Measurements from ENCODE around the gene SIGLECL1.

Gene SIGLECL1

DNA sequence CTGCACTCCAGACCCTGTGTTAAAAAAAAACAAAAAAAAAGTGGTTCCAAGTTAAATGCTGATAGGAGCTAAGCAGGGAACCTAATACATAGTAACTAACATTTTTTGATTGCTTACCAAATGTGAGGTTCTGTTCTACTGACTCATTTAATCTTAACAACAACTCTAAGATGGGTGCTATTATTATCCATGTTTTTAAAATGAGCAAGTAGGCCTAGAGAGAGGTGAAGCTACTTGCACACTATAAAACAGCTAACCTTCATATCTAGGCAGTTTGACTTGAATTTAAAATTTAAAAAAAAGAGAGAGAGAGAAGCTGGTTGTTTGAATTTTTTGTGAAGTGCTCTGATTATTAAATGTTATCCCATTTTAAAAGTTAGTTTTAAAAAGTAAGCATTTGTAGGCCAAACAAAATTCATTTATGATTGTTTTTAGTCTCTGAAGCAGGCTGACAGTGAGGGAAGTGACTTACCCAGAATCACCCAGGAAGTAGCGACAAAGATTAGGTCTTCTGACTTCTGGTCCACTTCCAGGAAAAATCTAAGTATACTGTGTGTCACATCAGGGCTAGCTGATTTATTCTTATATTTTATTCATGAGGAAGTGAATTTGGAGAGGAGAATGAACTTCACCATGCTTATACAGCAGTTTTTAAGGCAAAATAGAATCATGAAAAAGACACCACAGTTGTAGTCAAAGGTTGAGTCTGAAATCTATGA is 2.4 kb downstream of the SIGLECL1 start:
- no peak for DNase-seq

DNA sequence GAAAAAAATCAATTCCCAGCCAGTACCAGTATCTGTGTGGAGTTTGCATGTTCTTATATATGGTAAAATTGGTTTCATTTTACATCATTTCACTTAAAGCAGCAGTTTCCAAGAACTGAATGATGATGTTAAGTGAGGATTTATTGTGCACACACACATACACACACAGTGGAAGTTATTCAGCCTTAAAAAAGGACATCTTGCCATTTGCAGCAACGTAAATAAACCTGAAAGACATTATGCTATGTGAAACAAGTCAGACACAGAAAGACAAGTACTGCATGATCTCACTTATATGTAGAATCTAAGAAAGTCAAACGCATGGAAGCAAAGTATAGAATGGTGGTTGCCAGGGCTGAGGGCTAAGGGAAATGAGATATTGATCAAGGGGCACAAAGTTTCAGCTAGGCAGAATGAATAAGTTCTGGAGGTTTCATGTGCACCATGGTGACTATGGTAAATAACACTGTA is 5.3 kb downstream of the SIGLECL1 start:
- DNase-seq = no peak

DNA sequence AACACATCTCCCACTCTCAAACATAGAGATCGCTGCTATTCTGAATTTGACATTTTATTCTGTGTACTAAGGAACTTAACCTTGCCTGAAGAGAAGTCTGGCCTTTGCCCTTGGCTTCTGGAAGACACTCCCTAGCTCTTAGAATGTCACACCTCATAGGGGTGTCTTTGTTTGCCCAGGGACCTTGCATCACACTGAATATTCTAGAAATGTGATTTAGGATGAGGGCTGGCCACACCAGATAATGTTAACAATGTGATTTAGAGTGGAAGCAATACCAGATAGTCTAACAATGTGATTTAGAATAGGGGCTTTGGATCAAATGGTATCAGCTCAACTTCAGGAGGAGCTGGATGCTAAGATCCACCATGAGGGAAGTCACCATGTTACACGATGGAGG is 6.6 kb downstream of the SIGLECL1 start:
- DNase-seq = no peak

DNA sequence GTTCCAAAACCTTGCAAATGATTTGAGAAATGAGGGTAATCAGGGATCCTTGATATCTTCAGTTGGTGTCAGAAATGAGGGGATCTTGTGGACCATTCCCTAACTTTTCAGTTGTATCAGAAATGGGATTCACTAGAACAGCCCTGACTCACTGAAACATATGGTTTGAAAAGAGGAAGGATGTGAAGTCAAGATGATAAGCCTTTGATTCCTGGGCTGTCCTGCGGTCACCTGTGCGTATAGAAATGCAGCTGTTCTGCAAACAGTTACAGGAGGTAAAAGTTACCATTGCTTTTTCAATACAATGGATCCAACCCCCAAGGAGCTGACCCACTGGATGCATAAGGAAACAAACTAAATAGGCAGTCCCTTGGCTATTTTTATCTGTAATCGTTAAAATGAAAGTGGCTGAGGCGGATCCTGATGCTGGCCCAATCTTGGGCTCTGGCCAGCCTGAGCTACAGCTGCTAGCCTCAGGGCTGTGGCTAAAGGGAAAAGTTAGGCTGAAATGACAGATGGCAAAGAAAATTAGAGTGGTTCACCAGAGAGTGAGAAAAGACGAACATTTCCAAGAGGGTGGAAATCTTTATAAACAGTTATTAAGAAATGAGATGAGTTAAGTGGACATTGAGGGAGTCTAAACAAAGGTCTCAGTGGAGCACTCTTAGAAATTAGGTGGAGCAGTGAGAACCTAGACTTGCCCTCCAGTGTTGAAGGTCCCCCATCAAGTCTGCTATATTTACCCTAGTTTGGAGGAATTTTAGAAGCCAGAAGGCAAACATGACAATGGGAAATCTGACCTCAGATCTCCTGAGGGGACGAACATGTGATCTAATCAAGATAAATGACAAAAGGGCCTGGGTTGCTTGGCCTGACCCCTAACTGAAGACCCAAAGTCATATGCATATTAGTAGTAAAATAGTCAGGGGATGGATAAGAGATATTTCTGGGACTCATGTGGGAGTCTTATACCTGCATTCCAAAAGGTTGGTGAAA is 7.6 kb downstream of the SIGLECL1 start:
- DNase-seq = no peak

DNA sequence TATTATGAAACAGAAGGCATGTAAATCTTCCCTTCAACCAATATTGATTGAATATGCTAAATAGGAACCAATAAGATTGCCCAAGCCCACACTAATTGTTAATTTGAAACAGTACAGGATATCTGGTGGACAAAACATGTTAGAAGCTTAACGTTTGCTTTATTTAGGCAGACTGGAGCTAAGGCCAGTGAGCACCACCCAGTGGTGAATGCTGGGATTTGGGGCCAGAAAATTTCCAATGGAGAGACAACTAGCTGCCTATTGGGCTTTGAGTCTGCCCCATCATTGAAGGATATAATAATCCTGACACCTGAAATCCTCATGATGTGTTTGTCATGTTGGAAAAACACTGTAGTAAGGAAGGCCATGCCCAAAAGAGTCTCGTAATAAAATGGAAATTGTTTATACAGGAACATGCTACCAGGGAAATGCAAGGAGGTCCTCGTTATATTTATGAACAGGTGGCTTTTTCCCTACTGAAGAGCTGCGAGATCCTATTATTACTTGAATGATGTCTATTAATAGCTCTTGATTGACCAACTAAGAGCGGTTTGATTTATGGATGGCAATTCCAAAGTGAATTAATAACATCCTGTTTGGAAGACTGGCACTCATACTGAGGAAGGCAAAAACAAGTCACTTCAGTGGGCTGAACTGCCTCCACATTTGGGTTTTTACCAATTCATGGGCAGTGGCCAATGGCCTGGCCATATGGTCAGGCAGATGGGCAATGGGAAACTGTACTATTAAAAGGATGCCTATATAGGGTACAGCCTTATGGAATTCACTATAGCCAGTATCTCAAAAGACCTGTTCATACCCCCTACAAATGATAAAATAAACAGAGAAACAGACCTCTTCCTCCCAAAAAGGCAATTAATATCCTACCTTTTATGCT is 8.7 kb downstream of the SIGLECL1 start:
- DNase-seq = no peak

DNA sequence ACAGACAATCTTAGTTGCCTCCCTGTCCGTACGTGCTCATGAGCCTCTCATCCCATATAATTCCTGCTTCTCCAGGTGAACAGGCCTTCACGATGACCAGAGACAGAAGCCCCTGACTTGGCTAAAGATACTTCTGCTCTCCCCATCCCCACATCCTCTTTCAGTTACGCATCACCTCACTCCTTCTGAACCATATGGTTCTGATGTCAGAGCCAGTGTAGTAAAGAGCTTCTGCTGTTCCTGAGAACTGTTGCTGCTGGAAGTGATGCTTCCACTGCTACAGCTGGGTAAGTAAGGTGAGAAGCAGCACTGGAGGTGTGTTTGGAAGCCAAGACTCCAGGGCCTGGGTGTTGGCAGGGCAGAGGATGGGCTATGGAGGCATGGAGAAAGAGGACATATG is 12.9 kb downstream of the SIGLECL1 start:
- DNase-seq = no peak

DNA sequence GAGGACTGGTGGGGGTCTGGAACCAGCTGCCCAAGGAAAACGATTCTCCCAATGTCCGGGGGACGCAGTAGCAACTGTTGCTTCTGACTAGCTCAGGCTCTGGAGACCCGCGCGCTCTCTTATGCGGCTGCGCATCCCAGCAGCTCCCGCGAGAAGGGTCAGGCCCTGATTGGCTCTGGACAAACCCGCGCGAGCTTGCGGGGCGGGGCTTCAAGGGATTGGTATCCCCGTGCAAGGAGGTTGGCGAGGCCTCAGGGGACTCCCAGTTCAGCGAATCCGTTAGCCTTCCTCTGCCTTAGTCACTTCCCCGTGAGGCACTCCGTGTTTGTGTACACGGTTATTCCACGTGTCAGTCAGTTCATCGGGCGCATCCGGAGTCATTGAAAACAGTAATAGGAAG is 20.2 kb downstream of the SIGLECL1 start:
- DNase-seq = no peak

DNA sequence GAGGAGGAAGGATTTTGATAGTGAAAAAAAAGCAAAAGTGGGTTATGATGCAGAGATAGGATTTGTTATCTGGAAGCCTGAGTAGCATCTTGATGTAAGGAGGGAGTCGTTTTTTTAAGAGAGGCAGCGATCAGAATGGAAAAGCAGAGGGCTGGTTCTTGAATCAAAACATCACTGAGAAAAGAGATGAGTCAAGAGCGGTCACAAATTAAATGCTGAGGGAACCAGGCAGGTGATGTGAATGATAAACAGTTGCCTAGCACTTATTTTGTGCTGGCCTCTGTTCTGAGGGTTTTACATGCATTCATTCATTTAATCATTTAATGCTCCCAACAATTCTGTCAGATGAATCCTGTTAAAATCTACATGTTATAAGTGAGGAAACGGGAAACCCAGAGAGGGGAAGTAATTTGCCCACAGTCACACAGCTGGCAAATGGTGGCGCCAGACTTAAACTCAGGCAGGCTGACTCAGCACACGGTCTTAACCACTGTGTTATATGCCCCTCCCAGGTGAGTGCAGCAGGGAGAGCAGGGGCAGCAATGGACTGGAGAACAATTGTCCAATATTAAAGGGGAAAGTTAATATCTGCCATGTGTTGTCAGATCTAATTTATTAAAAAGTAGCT is 21.4 kb downstream of the SIGLECL1 start:
- no peak for DNase-seq

DNA sequence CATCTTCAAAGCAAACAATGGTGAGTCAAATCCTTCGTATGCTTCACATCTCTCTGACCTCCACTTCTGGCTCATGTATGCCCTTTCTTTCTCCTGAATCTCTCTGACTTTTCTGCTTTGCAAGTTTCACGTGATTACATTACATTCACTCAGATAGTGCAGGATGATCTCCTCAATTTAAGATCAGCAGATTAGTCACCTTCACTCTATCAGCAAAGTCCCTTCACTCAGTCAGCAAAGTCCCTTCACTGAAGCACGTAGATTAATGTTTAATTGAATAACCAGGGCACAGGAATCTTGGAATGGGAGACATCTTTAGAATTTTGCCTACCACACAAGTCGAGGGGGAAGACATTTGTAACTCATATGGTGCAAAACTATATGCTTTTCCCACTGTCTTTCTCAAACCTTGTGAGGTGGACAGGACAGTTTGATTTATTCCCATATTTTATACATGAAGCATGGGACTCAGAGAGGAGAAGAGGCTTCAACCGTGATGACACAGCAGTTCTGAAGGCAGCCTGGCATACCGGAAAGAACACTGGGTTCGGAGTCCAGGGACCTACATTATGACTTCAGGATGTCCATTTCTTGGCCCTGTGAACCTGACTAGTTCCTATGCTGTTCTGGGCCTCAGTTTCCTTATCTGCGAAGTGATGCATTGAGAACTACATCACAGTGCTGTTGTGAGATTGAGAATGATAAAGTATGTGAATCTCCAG is 23.3 kb downstream of the SIGLECL1 start:
- no peak for DNase-seq

DNA sequence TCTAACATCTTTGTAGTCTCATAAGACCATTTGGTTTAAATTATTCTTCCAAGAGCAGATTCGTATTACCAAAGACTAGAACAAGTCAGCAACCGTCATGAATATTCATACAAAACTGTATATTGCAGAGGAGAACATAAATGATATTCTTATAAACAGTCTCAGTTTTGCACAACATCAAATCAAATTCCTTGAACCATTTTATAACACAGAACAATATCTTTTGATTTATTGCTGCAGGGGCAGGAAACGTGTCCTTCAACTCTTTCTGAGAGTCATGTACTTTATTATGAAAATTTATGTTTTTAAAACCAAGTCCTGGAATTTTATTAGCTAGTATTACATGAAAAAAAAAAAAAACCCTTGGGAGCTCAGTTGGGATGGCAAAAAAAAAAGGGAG is 26.2 kb downstream of the SIGLECL1 start:
- DNase-seq = no peak

DNA sequence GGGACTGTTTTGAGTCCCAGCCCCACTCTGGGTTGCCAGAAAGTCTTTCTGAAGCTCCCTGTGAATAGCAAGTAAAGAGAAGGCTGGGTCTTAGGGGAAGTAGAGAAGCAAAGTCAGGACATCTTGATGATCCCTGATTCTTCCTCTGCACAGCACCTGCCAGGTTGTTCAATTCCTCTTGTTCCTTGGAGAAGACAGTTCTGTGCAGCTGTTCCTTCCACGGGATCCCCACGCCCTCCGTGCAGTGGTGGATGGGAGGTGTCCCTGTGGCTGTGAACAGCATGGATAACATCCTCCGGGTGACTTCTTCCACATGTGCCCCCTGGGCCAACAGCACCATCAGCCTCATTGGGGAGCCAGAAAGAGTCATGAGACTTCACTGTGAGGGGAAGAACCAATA is 31.5 kb downstream of the SIGLECL1 start:
- no peak for DNase-seq

DNA sequence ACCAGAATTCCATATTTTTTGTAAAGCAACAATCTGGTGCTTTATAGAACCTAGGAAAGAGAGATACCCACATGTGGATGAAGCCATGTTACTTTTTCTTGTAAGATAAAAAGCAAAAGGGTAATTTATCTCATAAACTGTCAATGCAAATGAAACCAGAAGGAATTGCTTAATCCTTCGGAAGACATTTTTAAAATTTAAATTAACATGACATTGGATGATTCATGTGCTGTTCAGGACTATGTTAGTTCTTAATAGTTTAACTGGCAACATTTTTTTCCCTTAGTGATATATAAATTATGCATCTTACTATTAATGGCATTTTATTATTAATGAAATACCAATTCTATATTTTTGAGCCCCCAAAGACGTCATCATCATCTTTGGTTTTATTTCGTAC is 34.8 kb downstream of the SIGLECL1 start:
- DNase-seq = no peak

DNA sequence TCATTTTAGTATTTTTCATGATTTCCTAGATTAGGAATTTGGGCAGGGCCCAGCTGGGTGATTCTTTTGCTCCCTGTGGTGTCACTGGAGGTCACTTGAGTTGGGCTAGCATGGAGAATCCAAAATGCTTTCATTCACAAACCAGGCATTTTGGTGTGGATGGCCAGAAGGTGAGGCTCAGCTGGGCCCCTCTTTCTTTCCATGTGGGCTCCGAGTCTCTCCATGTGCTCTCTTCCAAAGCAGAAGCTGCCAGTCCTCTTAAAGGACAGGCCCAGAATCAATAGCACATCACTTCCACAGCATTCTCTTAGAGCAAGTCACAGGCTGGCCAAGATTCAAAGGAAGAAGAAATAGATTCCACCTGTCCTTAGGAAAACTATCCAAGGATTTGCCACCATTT is 38.8 kb downstream of the SIGLECL1 start:
- DNase-seq = no peak

DNA sequence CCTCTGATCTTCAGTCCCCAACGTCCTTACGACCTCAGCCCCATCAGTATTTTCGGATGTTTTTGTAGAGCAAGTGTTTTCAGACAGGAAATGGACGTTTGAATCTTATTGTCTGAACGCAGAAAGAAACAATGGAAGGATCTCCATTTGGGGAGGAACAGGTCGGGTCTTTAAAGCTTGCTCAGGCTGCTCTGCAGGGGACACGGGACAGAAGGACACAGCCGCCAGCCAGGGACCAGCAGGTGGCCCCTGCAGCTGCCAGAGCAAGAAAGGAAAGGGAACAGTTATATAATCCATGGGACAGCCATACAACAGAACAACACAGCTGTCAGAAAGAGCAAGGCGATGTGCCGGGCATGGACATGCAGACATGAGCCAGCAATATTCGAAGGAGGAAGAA is 42.1 kb downstream of the SIGLECL1 start:
- DNase-seq = no peak

DNA sequence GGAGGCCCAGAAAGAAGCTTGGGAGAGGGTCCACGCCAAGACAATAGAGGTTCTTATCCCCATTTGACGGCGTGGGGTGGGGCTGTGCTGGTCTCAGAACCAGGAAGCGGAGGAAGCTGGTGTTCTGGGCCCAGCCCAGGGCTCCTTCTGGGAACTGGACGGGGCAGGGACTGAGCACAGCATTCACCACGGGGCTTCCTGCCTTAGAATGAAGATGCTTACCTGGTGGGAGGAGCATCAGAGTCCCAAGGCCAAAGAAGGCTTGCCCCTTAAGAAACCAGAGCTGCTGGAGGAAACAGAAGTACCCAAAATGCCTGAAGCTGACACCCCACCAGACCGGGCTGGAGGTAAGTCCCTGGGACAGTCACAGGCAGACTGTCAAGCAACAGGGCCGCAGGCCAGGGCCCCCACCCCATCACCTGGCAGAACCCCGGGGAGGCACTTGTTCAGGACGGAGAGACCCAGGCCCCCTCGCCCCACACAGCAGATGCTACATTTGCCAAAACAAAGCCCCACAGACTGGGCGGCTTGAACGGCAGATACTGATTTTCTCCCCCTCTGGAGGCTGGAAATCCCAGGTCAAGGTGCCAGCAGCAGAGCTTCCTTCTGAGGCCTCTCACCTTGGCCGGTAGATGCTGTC is 42.8 kb downstream of the SIGLECL1 start:
- no peak for DNase-seq

DNA sequence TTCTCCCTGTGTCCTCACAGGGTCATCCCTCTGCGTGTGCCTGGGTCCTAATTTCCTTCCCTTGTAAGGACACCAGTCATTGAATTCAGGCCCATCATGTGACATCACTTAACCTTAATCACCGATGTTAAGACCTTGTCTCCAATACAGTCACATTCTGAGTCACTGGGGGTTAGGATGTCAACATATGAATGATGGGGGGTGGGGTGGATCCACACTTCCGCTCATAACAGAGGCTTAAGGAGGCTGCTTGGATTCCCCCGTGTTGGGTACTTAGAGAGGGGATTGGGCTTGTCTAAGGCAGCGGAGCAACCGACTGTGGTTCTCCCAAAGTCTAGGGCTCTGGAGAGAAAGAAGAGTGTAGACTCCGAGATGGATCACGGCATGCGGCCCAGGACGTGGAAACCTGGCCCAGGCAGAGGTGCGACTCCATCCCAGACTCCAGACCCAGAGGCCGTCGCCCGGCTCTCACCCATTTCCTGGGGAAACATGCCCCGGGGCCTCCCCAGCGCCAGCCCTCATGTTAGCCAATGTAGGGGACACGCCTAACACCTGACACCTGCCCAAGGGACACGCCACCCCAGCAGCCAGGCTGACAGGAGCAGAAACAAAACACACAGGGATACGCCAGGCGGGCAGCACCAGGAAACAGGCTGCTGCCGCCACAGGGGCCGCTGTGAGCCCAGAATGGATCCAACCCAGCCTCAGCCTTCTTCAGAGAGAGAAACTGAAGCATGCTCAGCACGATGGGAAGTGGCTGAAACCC is 43.5 kb downstream of the SIGLECL1 start:
- DNase-seq = no peak

DNA sequence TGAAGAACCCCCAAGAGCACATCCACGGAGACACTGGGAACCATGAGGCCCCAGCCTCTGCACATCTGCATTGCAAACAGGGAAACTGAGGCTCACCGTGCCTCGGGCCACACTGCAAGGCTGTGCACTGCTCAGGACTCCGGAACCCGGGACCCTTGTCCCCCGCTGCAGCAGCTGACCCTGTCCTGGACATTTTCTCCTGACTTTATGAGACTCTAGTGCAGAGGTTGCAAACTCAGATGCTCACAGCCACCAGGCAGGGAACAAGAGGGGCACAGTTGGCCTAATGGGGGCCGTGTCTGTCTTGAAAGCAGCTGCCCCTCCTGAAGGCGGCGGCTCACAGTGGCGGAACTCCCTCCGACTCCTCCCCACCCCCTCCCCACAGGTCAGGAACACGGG is 44.1 kb downstream of the SIGLECL1 start:
- no peak for DNase-seq

DNA sequence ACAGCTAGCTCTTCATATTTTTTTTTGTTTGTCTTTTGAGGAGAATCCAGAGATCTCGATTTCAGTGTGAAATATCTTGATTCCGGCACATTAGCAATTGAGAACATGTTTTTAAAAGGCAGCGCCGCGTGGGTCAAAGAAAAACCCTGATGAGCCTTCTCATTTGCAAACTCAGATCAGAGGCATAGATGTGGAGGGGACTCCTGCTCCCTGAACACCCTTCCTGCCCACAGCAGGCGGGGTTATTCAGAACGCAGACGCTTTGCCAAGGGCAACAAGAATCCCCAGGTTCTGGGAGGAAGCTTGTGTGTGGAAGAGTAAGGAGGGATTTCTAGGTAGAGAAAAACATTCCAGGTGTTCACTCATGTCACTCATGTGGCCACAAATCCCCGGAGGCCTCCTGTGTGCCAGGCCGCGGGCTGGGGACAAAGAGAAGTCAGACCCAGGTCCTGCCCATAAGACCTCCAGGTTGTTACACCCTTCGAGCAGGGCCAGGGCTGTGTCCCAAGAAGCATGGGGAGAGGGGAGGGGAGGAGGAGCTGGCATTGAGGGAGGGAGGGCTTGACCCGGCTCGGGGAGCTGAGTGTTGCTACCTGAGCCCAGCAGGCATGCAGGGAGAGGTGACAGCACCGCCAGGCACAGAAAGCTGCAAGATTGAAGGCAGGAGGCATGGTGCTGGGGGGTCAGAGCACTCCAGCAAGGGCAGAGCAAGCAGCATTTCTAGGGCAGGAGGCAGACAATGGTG is 44.7 kb downstream of the SIGLECL1 start:
- no peak for DNase-seq

DNA sequence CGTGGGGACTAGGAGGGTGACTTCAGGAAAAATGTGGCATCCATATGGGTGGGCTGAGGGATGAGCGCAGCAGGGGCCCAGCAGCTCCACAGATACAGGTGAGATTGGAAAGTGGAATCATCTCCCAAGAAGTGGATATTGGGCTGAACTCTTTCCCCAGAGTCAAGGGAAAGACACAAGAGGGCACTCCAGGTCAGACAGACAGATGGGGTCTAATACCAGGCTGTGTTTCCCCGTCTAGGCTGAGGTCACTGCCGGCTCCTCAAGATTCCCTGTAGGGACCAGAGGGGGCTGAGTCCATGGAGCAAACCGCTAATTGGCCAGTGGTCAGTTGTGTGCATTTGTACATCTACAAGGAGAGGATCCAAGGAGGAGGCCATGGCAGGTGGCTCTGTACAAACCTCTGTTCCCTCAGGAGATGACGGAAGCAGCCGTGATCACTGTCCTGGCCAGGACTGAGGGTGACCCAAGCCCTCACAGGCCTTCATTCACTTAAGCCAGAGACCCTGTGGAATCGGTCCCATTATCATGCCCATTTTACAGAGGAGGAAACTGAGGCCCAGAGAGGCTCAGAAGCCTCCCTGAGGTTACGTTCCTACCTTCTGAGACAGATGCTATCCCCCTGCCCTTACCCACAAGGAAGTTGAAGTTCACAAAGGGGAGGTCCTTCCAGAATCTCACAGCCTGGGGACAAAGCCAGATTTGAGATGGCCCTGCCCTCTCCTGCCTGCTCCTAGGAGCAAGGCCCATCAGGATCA is 45.6 kb downstream of the SIGLECL1 start:
- no peak for DNase-seq

All from NCI-H1436 treated with DMSO at 0.1 percent for 48 hours (cell line).